H9 (cell line): ENCODE results near the gene GRK3. TPM values are rescaled to one million over a fixed set of nuclear protein-coding genes. Genes with fewer than 3 reads are reported as not detected.

Source experiments
- DNase-seq: peaks from one replicate; pipeline ENCODE4 v3.0.0-alpha.2; 2017
- H2AFZ ChIP-seq: one replicate; pipeline ENCODE4 v1.6.1; 2013; ENCODE audit warnings: mild to moderate bottlenecking, low read length, control low read depth, moderate library complexity
- H2AK5ac ChIP-seq: 2 replicates; pipeline ENCODE4 v1.6.1; 2013; ENCODE audit warnings: low read length, control low read depth, mixed read lengths; ENCODE audit not compliant: insufficient read length
- H2BK120ac ChIP-seq: one replicate; pipeline ENCODE4 v1.6.1; 2013; ENCODE audit warnings: low read depth, mild to moderate bottlenecking, low read length, control low read depth, inconsistent platforms; ENCODE audit not compliant: poor library complexity, severe bottlenecking
- H2BK12ac ChIP-seq: 2 replicates; pipeline ENCODE4 v1.6.1; 2013; ENCODE audit warnings: low read length, control low read depth, mixed read lengths, low read depth; ENCODE audit not compliant: insufficient read length
- H2BK15ac ChIP-seq: 2 replicates; pipeline ENCODE4 v1.6.1; 2013; ENCODE audit warnings: low read depth, low read length, control low read depth
- H2BK20ac ChIP-seq: one replicate; pipeline ENCODE4 v1.6.1; 2013; ENCODE audit warnings: low read depth, mild to moderate bottlenecking, low read length, control low read depth, inconsistent platforms; ENCODE audit not compliant: poor library complexity, severe bottlenecking
- H2BK5ac ChIP-seq: 2 replicates; pipeline ENCODE4 v1.6.1; 2013; ENCODE audit warnings: low read length, control low read depth, mixed read lengths; ENCODE audit not compliant: insufficient read length
- H3K14ac ChIP-seq: 2 replicates; pipeline ENCODE4 v1.6.1; 2013; ENCODE audit warnings: low read length, control low read depth; ENCODE audit not compliant: insufficient read depth
- H3K18ac ChIP-seq: 2 replicates; pipeline ENCODE4 v1.6.1; 2013; ENCODE audit warnings: low read depth, mild to moderate bottlenecking, mixed read lengths, low read length, control low read depth; ENCODE audit not compliant: insufficient read length
- H3K23ac ChIP-seq: 2 replicates; pipeline ENCODE4 v1.6.1; 2013; ENCODE audit warnings: low read length, control low read depth, mixed read lengths, low read depth; ENCODE audit not compliant: insufficient read length
- H3K23me2 ChIP-seq: 2 replicates; pipeline ENCODE4 v1.6.1; 2013; ENCODE audit warnings: low read depth, mild to moderate bottlenecking, mixed read lengths, low read length, control low read depth; ENCODE audit not compliant: insufficient read length, poor library complexity, severe bottlenecking
- H3K27ac ChIP-seq: 2 replicates; pipeline ENCODE4 v1.5.1; 2013; ENCODE audit warnings: low read length, control low read depth, mixed read lengths, low read depth; ENCODE audit not compliant: insufficient read length
- H3K27me3 ChIP-seq: 2 replicates; pipeline ENCODE4 v1.6.1; 2013; ENCODE audit warnings: low read length, control low read depth, inconsistent platforms; ENCODE audit not compliant: insufficient read depth
- H3K4ac ChIP-seq: 2 replicates; pipeline ENCODE4 v1.6.1; 2013; ENCODE audit warnings: low read depth, mild to moderate bottlenecking, control low read depth, inconsistent platforms, low read length, moderate library complexity
- H3K4me1 ChIP-seq: 2 replicates; pipeline ENCODE4 v1.6.1; 2013; ENCODE audit warnings: low read length, control low read depth, inconsistent platforms; ENCODE audit not compliant: insufficient read depth
- H3K4me2 ChIP-seq: 2 replicates; pipeline ENCODE4 v1.6.1; 2013; ENCODE audit warnings: low read length, control low read depth, mixed read lengths; ENCODE audit not compliant: insufficient read length, insufficient read depth
- H3K56ac ChIP-seq: 2 replicates; pipeline ENCODE4 v1.6.1; 2013; ENCODE audit warnings: low read depth, mild to moderate bottlenecking, mixed read lengths, low read length, control low read depth; ENCODE audit not compliant: insufficient read length
- H3K79me1 ChIP-seq: 2 replicates; pipeline ENCODE4 v1.6.1; 2013; ENCODE audit warnings: low read depth, mild to moderate bottlenecking, moderate library complexity, low read length, control low read depth, inconsistent platforms; ENCODE audit not compliant: insufficient read depth, poor library complexity, severe bottlenecking
- H3K79me2 ChIP-seq: 2 replicates; pipeline ENCODE4 v1.6.1; 2013; ENCODE audit warnings: low read length, control low read depth, inconsistent platforms; ENCODE audit not compliant: insufficient read depth
- H3K9ac ChIP-seq: 2 replicates; pipeline ENCODE4 v1.6.1; 2013; ENCODE audit warnings: low read length, control low read depth, mixed read lengths; ENCODE audit not compliant: insufficient read length; ENCODE audit errors: extremely low read depth
- H3K9me3 ChIP-seq: one replicate; pipeline ENCODE4 v1.6.1; 2013; ENCODE audit warnings: low read depth, low read length, inconsistent platforms; ENCODE audit not compliant: control insufficient read depth
- H3T11ph ChIP-seq: one replicate; pipeline ENCODE4 v1.6.1; 2013; ENCODE audit warnings: mild to moderate bottlenecking, low read length, control low read depth, inconsistent platforms
- H4K20me1 ChIP-seq: one replicate; pipeline ENCODE4 v1.6.1; 2013; ENCODE audit not compliant: control insufficient read depth, insufficient read length, insufficient read depth
- H4K5ac ChIP-seq: 2 replicates; pipeline ENCODE4 v1.6.1; 2013; ENCODE audit warnings: low read depth, mild to moderate bottlenecking, mixed read lengths, low read length, control low read depth; ENCODE audit not compliant: insufficient read length
- H4K8ac ChIP-seq: replicated peaks from 2 replicates; pipeline ENCODE4 v1.6.1; 2013; ENCODE audit warnings: low read length, control low read depth, mixed read lengths, low read depth; ENCODE audit not compliant: insufficient read length
- H4K91ac ChIP-seq: 2 replicates; pipeline ENCODE4 v1.6.1; 2013; ENCODE audit warnings: low read depth, mild to moderate bottlenecking, moderate library complexity, mixed read lengths, low read length, control low read depth; ENCODE audit not compliant: insufficient read length
- H3K27ac Mint-ChIP-seq, 3 experiments: 2 replicates in 2 of 3; 3 replicates in 1 of 3; pipeline ENCODE4 v1.8.0; 2020 to 2021; ENCODE audit warnings: mixed read lengths in 3 of 3, mild to moderate bottlenecking in 1 of 3, moderate library complexity in 1 of 3
- H3K27me3 Mint-ChIP-seq: 2 replicates; pipeline ENCODE4 v1.8.0; 2021; ENCODE audit warnings: low read depth, mild to moderate bottlenecking, moderate library complexity, mixed read lengths
- H3K36me3 Mint-ChIP-seq, 3 experiments: 2 replicates in 2 of 3; 3 replicates in 1 of 3; pipeline ENCODE4 v1.8.0; 2020 to 2021; ENCODE audit warnings: low read depth in 3 of 3, mixed read lengths in 3 of 3; ENCODE audit not compliant: insufficient read depth in 1 of 3
- H3K4me1 Mint-ChIP-seq, 2 experiments: 2 replicates each; pipeline ENCODE4 v1.8.0; 2020; ENCODE audit warnings: mixed read lengths in 2 of 2
- H3K4me3 Mint-ChIP-seq, 2 experiments: 2 replicates in 1 of 2; 3 replicates in 1 of 2; pipeline ENCODE4 v1.8.0; 2020 to 2021; ENCODE audit warnings: mild to moderate bottlenecking in 2 of 2, mixed read lengths in 2 of 2, moderate library complexity in 1 of 2
- H3K9me3 Mint-ChIP-seq, 2 experiments: 2 replicates in 1 of 2; 3 replicates in 1 of 2; pipeline ENCODE4 v1.8.0; 2020; ENCODE audit warnings: mild to moderate bottlenecking in 2 of 2, mixed read lengths in 2 of 2, moderate library complexity in 1 of 2
- WGBS: extraction: QIAGEN DNeasy Blood & Tissue Kit; methylation state at CpG from one replicate; pipeline ENCODE4 v1.1.7; 2013; ENCODE audit warnings: missing lambda C conversion rate, low lambda C conversion rate, mixed read lengths; ENCODE audit not compliant: insufficient read length; ENCODE audit errors: extremely low coverage; 5-methylcytosine and 5-hydroxymethylcytosine counted together
- total RNA-seq: library from RNA; stranded (reverse); gene quantifications from 2 replicates; pipeline ENCODE4 v1.2.1, GENCODE V29; 2021
- TF ChIP-seq, protein P1 (sequence below): fragments of 200-600 bp; sonication (generic); conservative IDR thresholded peaks from 3 replicates; pipeline ENCODE4 v1.8.0; 2021; ENCODE audit warnings: antibody characterized with exemption, mild to moderate bottlenecking

Gene GRK3
- total RNA-seq, 1 experiment from 2014 or later = 23.9 TPM

DNA sequence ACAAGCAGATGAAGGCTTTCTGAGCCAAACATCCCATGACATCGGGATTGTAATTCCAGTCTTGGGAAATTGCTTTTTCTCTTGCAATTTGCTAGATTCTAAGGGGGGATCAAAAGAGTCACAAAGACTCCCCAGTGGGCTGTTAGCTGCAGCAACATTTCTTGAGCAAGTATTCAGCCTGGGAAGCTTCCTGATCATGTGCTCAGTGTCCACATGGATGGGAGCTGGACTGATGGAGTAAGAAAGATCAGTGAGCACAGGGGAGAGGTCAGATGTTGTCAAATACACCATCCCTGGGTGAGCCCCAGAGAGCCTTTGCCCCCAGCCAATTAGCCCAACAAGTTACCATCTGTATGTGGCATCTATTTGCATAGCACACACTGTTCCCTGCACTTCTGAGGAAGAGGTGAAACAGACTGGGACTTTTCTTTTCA, 10.2 kb upstream of the GRK3 start:
- no peaks in the 10 kb centered on the region for H4K20me1 ChIP-seq
- Mint-ChIP-seq H3K4me3 (no peak overlapping the region), H3K4me1 (peaks cover 8 to 20% of the 10 kb centered on the region in 2 experiments), H3K9me3 (no peaks in the 10 kb centered on the region), H3K27ac (no peak overlapping the region), H3K36me3 (no peaks in the 10 kb centered on the region), H3K27me3 (peaks cover 3% of the 10 kb centered on the region)
- no CpG with 5 or more reads among the region's 1 CpG for WGBS
- no peak overlapping the region for H3K56ac ChIP-seq
- H2AK5ac ChIP-seq = no peak overlapping the region
- no peak overlapping the region for H3K18ac ChIP-seq
- no peak overlapping the region for H3K27ac ChIP-seq
- no peaks in the 10 kb centered on the region for H3K9me3 ChIP-seq
- H3K27me3 ChIP-seq = no peaks in the 10 kb centered on the region
- H3K79me2 ChIP-seq = no peaks in the 10 kb centered on the region
- no peak overlapping the region for H2BK20ac ChIP-seq
- no peak overlapping the region for H4K91ac ChIP-seq
- no peak overlapping the region for H2BK5ac ChIP-seq
- H3K4me2 ChIP-seq = no peak overlapping the region
- H3K23ac ChIP-seq = no peak overlapping the region
- H2BK15ac ChIP-seq = no peak overlapping the region
- no peak overlapping the region for H3T11ph ChIP-seq
- H3K23me2 ChIP-seq = no peaks in the 10 kb centered on the region
- no peaks in the 10 kb centered on the region for H3K79me1 ChIP-seq
- no peak overlapping the region for H2AFZ ChIP-seq
- H3K4ac ChIP-seq = no peak overlapping the region
- H2BK120ac ChIP-seq = no peak overlapping the region
- H3K14ac ChIP-seq = peak overlapping the region; percentile 49; the same call in 1 of the 2 replicates
- H4K8ac ChIP-seq = no peak overlapping the region
- no peak overlapping the region for H4K5ac ChIP-seq
- peaks cover 4% of the 10 kb centered on the region; the same call in 1 of the 2 replicates for H3K4me1 ChIP-seq
- H3K9ac ChIP-seq = no peak overlapping the region
- DNase-seq = no peak
- no peak overlapping the region for H2BK12ac ChIP-seq
- TF ChIP-seq, protein P1, sequence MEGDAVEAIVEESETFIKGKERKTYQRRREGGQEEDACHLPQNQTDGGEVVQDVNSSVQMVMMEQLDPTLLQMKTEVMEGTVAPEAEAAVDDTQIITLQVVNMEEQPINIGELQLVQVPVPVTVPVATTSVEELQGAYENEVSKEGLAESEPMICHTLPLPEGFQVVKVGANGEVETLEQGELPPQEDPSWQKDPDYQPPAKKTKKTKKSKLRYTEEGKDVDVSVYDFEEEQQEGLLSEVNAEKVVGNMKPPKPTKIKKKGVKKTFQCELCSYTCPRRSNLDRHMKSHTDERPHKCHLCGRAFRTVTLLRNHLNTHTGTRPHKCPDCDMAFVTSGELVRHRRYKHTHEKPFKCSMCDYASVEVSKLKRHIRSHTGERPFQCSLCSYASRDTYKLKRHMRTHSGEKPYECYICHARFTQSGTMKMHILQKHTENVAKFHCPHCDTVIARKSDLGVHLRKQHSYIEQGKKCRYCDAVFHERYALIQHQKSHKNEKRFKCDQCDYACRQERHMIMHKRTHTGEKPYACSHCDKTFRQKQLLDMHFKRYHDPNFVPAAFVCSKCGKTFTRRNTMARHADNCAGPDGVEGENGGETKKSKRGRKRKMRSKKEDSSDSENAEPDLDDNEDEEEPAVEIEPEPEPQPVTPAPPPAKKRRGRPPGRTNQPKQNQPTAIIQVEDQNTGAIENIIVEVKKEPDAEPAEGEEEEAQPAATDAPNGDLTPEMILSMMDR = no peak
